ENCODE measurements around the gene COL8A2.

- TF ChIP-seq POLR2AphosphoS5 (IDR thresholded peaks at IDR 0.05), result no peak
- no peak for TF ChIP-seq CTCF (IDR thresholded peaks at IDR 0.05; ENCODE audit: poor library complexity, severe bottlenecking)
- no peak for TF ChIP-seq MXI1 (conservative IDR thresholded peaks at IDR 0.05; ENCODE audit: poor library complexity, severe bottlenecking)
- no peak for TF ChIP-seq EP300 (conservative IDR thresholded peaks at IDR 0.05; ENCODE audit: poor library complexity, severe bottlenecking)
- no peak for TF ChIP-seq REST (IDR thresholded peaks at IDR 0.05; ENCODE audit: borderline replicate concordance)
- TF ChIP-seq TAF1 (IDR thresholded peaks at IDR 0.05; ENCODE audit: low read depth), result no peak
- no peak for TF ChIP-seq RAD21 (conservative IDR thresholded peaks at IDR 0.05)
Observed at GRCh38 chr1:36161641-36162531, 36.9 kb upstream of the COL8A2 start.

All from neural cell (in vitro differentiated cells).